ENCODE results near the gene UNC5B. TPM values are rescaled to one million over a fixed set of nuclear protein-coding genes. Genes with fewer than 3 reads are reported as not detected.

The UNC5B gene
- polyA plus RNA-seq, 1 donor (not counting 4 experiments of a cell fraction or from before 2014, with no cell fraction given): 1.1 TPM

DNA sequence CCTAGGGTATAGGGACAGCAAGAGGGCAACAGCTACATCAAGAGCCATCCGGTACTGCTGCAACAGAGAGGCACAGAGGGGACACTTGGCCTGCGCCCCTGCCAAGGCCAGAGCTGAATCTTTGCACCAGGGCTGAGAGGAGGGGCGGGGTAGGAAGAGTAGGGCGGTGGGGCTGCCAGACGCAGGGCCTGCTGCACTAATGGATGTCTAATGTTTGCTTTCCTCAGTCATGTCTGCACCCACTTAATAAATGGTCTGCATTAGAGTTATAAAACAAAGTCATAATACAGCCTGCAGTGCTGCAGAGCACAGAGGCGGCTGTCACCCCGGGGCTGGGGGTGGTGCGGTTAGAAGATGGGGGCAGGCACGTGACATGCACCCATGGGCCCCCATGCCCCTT, 64.5 kb downstream of the UNC5B start:
- Histone ChIP-seq H4K20me1 (ENCODE audit: control insufficient read depth, extremely low read depth, insufficient read depth, low read length) (no peaks in the 10 kb centered on the region), H3K27me3 (ENCODE audit: control insufficient read depth, extremely low read depth, insufficient read depth, low read length) (no peaks in the 10 kb centered on the region), H3K4me1 (ENCODE audit: control insufficient read depth, extremely low read depth, insufficient read depth, low read length) (peaks cover 6% of the 10 kb centered on the region), H3K27ac (ENCODE audit: control insufficient read depth, insufficient read depth, low read length) (no peak overlapping the region), H3K9ac (ENCODE audit: control insufficient read depth, extremely low read depth, insufficient read depth, low read length) (no peak overlapping the region), H3K36me3 (ENCODE audit: control insufficient read depth in 2 of 2, extremely low read depth in 1 of 2, insufficient read depth in 2 of 2, low read length in 2 of 2) (no peaks in the 10 kb centered on the region), H3K4me3 (ENCODE audit: control insufficient read depth in 2 of 3, extremely low read depth in 1 of 3, insufficient read depth in 2 of 3, low read depth in 1 of 3, low read length in 3 of 3) (no peak overlapping the region), H2AFZ (ENCODE audit: control insufficient read depth, low read length) (no peak overlapping the region), H3K9me3 (ENCODE audit: control insufficient read depth, low read depth, low read length) (no peaks in the 10 kb centered on the region), H3K79me2 (ENCODE audit: control insufficient read depth, insufficient read depth, low read length) (no peaks in the 10 kb centered on the region), H3K4me2 (ENCODE audit: control insufficient read depth, extremely low read depth, insufficient read depth, low read depth, low read length) (no peak overlapping the region), H3K9me1 (ENCODE audit: control insufficient read depth, extremely low read depth, insufficient read depth, low read length) (no peaks in the 10 kb centered on the region)
- no peak for DNase-seq (ENCODE audit: low read depth, low spot score)
- dilution Hi-C loops (cut with MboI; ENCODE audit: extremely low pct_ligation_motif_present, low sequenced_read_pairs): no loop called here
- FAIRE-seq: no peak
- TF ChIP-seq CTCF (optimal IDR thresholded peaks at IDR 0.05 in 1 of 3, IDR thresholded peaks at IDR 0.05 in 1 of 3, conservative IDR thresholded peaks at IDR 0.05 in 1 of 3; ENCODE audit: extremely low read depth in 1 of 3, insufficient read depth in 2 of 3, low read length in 3 of 3) (no peak), EZH2 (IDR thresholded peaks at IDR 0.05; ENCODE audit: low read length) (no peak)

DNA sequence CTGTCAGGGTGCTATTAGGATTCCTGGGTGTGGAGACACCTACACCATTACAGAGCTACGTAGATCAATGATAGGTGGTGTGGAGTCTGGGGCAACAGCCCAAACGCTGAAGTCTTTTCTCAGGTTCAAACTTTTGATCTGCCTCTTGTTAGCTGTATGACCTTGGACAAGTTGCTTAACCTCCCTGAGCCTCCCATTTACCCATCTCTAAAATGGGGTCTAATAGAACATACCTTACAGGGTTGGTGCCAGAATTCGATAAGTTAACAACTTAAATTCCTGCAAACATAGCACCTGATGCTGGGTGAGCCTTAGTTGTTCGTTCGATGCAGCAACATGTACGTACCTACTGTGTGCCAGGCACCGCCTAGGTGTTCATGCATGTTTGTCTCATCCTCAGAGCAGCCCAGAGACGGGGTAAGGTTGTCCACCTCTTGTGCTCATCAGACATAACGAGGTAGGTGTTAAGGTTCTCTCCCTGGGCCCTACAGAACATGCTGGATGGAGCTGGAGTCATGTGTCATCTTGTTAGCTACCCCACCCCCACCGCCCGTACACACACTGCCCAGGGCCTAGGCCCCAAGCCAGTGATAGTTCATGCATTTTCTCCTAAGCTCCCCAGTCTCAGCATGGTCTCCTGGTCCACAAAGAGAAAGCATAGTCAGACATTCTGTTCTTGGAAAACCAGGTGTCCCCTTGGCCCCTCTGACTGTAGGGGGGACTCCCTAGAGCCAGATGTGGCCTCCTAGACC, 65.7 kb downstream of the UNC5B start:
- no peaks in the 10 kb centered on the region for H3K79me2 ChIP-seq (ENCODE audit: control insufficient read depth, insufficient read depth, low read length)
- no peak overlapping the region for H3K9ac ChIP-seq (ENCODE audit: control insufficient read depth, extremely low read depth, insufficient read depth, low read length)
- dilution Hi-C loops (cut with MboI; ENCODE audit: extremely low pct_ligation_motif_present, low sequenced_read_pairs): no loop called here
- no peak overlapping the region for H2AFZ ChIP-seq (ENCODE audit: control insufficient read depth, low read length)
- DNase-seq (ENCODE audit: low read depth, low spot score): no peak
- FAIRE-seq: no peak
- TF ChIP-seq EZH2 (IDR thresholded peaks at IDR 0.05; ENCODE audit: low read length) (no peak), CTCF (optimal IDR thresholded peaks at IDR 0.05 in 1 of 3, IDR thresholded peaks at IDR 0.05 in 1 of 3, conservative IDR thresholded peaks at IDR 0.05 in 1 of 3; ENCODE audit: extremely low read depth in 1 of 3, insufficient read depth in 2 of 3, low read length in 3 of 3) (no peak)
- no peak overlapping the region for H3K4me2 ChIP-seq (ENCODE audit: control insufficient read depth, extremely low read depth, insufficient read depth, low read depth, low read length)
- H3K4me3 ChIP-seq (ENCODE audit: control insufficient read depth in 2 of 3, extremely low read depth in 1 of 3, insufficient read depth in 2 of 3, low read depth in 1 of 3, low read length in 3 of 3): no peak overlapping the region
- H3K27me3 ChIP-seq (ENCODE audit: control insufficient read depth, extremely low read depth, insufficient read depth, low read length): no peaks in the 10 kb centered on the region
- H3K36me3 ChIP-seq (ENCODE audit: control insufficient read depth in 2 of 2, extremely low read depth in 1 of 2, insufficient read depth in 2 of 2, low read length in 2 of 2): no peaks in the 10 kb centered on the region
- H3K9me1 ChIP-seq (ENCODE audit: control insufficient read depth, extremely low read depth, insufficient read depth, low read length): no peaks in the 10 kb centered on the region
- no peaks in the 10 kb centered on the region for H3K4me1 ChIP-seq (ENCODE audit: control insufficient read depth, extremely low read depth, insufficient read depth, low read length)
- H3K27ac ChIP-seq (ENCODE audit: control insufficient read depth, insufficient read depth, low read length): no peak overlapping the region
- H3K9me3 ChIP-seq (ENCODE audit: control insufficient read depth, low read depth, low read length): no peaks in the 10 kb centered on the region
- no peaks in the 10 kb centered on the region for H4K20me1 ChIP-seq (ENCODE audit: control insufficient read depth, extremely low read depth, insufficient read depth, low read length)
